RWPE1 (cell line): ENCODE measurements around the gene LARGE1.

ENCODE experiments used
- CTCF ChIA-PET: fragments of 350-600 bp; sonication (Branson Sonifier 250); formaldehyde crosslinking; extraction: SDS; loops from one replicate; lab custom pipeline; 2021; lab: Yijun Ruan, JAX
- POLR2A ChIA-PET: fragments of 400-600 bp; formaldehyde crosslinking; extraction: SDS; loops from one replicate; lab custom pipeline; 2020; ENCODE audit warnings: antibody characterized with exemption; ENCODE audit not compliant: low non-redundant PET; lab: Yijun Ruan, JAX
- DNase-seq: peaks from one replicate; pipeline ENCODE4 v3.0.0; 2012; ENCODE audit warnings: low spot score
- H3K27ac ChIP-seq: fragments of 450-650 bp; 2 replicates; pipeline ENCODE4 v1.5.1; 2017
- CTCF ChIP-seq: fragments of 450-650 bp; conservative IDR thresholded peaks from 2 replicates; pipeline ENCODE4 v1.5.1; 2017; ENCODE audit warnings: low read depth, mild to moderate bottlenecking

Gene LARGE1

DNA sequence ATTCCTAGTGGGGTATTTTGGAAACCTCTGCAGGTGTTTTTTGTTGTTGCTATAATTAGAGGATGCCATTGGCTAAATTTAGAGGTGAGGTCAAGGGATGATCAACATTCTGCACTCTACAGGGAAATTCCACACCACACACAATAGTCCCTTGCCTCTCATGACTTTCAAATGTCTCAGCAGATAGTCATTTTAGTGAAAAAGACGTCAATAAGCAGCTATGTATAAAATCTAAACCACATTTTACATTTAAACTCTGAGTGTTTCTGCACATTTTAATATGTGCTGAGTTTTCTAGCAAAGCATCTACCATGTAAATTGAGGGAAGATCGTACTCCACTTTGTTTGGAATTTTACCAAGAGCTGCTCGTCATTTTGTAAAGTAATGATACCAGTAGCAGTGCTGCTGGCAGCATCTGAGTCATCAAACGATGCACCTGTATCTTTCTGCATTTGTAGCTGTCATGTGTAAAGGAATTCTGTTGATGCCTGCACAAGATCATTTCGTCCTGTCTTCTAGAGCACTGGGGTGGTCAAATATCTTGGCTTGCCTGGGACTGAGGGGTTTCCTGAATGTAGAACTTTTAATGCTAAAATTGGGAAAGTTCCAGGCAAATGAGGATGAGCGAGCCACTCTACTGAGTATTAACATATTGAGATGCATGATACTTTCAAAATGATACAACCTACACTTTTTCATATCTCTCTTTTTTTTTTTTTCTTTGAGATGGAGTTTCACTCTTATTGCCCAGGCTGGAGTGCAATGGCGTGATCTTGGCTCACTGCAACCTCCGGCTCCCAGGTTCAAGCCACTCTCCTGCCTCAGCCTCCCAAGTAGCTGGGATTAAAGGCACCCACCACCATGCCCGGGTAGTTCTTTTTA is 447.6 kb downstream of the LARGE1 start:
- no peak overlapping the region for H3K27ac ChIP-seq
- ChIA-PET POLR2A (no interaction called here), CTCF (interaction anchor here (0.7 kb wide), 1 partner anchor 52 kb away, joined by 5 read pairs; no protein-coding TSS in a partner anchor)

GRCh38 chr22:33470456-33470855 is 449.8 kb downstream of the LARGE1 start:
- CTCF ChIA-PET, result no interaction called here
- no peak overlapping the region for H3K27ac ChIP-seq

More for the DNA sequence above, 447.6 kb downstream of the LARGE1 start:
- DNase-seq, result no peak
- no peak for TF ChIP-seq CTCF

GRCh38 chr22:33467620-33468095 is 452.6 kb downstream of the LARGE1 start:
- CTCF ChIA-PET, result no interaction called here
- no peak for TF ChIP-seq CTCF

More at GRCh38 chr22:33470456-33470855, 449.8 kb downstream of the LARGE1 start:
- TF ChIP-seq CTCF, result no peak
- POLR2A ChIA-PET, result no interaction called here
- DNase-seq, result no peak

GRCh38 chr22:33467080-33467479 is 453.2 kb downstream of the LARGE1 start:
- ChIA-PET POLR2A (no interaction called here), CTCF (no interaction called here)
- DNase-seq, result no peak
- TF ChIP-seq CTCF, result no peak
- H3K27ac ChIP-seq, result no peak overlapping the region

More at GRCh38 chr22:33467620-33468095, 452.6 kb downstream of the LARGE1 start:
- no peak overlapping the region for H3K27ac ChIP-seq
- POLR2A ChIA-PET, result no interaction called here
- no peak for DNase-seq

DNA sequence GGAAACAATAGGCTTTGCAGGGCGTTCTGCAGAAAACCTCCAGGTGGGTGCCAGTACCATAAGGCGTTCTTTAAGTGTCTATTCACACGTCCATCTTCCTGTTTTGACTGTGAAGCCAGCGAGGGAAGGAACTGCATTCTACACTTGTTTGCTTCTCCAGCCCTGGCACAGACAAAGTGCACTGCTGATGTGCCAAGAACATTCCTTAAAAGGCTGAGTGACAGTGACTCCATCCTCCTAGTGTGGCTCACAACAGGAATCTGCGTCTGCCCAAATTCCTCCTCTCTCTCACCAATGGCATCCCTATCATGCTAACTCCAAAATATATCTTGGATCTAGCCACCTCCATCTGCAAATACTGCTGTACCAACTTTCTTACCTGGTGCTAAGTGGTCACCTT is 454.7 kb downstream of the LARGE1 start:
- H3K27ac ChIP-seq, result no peak overlapping the region
- DNase-seq, result no peak
- ChIA-PET POLR2A (no interaction called here), CTCF (no interaction called here)
- no peak for TF ChIP-seq CTCF

DNA sequence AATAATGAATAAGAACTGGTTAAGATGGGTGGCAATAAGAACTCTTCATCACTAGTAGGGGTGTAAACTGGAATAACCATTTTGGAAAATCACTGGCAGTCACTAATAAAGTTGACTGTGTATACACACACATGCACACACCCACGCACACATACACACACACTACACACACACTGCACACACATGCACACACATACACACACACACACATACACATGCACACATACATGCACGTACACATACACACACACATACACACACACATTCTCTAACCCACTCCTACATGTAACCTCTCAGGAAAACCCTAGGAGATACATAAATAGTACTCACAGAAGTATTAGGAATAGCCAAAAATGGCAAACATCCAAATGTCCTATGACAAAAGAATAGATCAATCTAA is 455.6 kb downstream of the LARGE1 start:
- ChIA-PET CTCF (no interaction called here), POLR2A (no interaction called here)
- TF ChIP-seq CTCF, result no peak
- DNase-seq, result no peak
- H3K27ac ChIP-seq, result no peak overlapping the region
